ENCODE results near the gene RAD51B. TPM values are rescaled to one million over a fixed set of nuclear protein-coding genes. Genes with fewer than 3 reads are reported as not detected.

Gene RAD51B
- total and polyA plus RNA-seq, 9 of the 15 experiments (the other 6 are each of a cell fraction or from before 2014, with no cell fraction given), result 8.5 to 17.3 (median 11.3) TPM

- ChIA-PET POLR2A (interaction anchor here (0.9 kb wide), 1 partner anchor 9 kb away, joined by 3 read pairs; no protein-coding TSS in a partner anchor), CTCF (ENCODE audit: low intra/inter-chr PET ratio) (no interaction called here)
- Histone ChIP-seq H3K9ac (ENCODE audit: insufficient read depth in 1 of 2, low read depth in 2 of 2, low read length in 2 of 2) (no peak overlapping the region), H2AFZ (ENCODE audit: low read depth, low read length) (no peak overlapping the region), H3K4me3 (no peak overlapping the region), H3K9me1 (ENCODE audit: control insufficient read depth, insufficient read depth, low read length) (no peaks in the 10 kb centered on the region), H3K36me3 (ENCODE audit: control insufficient read depth, insufficient read depth, low read length) (no peaks in the 10 kb centered on the region), H3K27me3 (ENCODE audit: control insufficient read depth in 2 of 2, insufficient read depth in 2 of 2, low read length in 2 of 2) (no peaks in the 10 kb centered on the region; a peak in 1 of 5 replicates), H3K4me2 (ENCODE audit: insufficient read depth, low read length) (no peak overlapping the region), H3K27ac (ENCODE audit: extremely low read depth, low read depth, low read length) (no peak overlapping the region), H3K79me2 (ENCODE audit: control insufficient read depth, insufficient read depth, low read length) (no peaks in the 10 kb centered on the region), H3K9me3 (replicated peaks; ENCODE audit: control insufficient read depth, insufficient read depth, low read depth, low read length) (peaks cover 5% of the 10 kb centered on the region), H4K20me1 (replicated peaks; ENCODE audit: control insufficient read depth, insufficient read depth, low read length) (no peaks in the 10 kb centered on the region), H3K4me1 (replicated peaks in 1 of 2; ENCODE audit: control insufficient read depth in 2 of 2, insufficient read depth in 2 of 2, low read length in 2 of 2) (no peaks in the 10 kb centered on the region)
- no TSS peak for BruUV-seq (replicated peaks)
- ATAC-seq (no peak), FAIRE-seq (no peak), DNase-seq (ENCODE audit: extremely low read depth in 1 of 4, low spot score in 3 of 4) (no peak)
- in situ Hi-C loops (cut with MboI), result no loop called here
- TF ChIP-seq CBX1 (IDR thresholded peaks at IDR 0.05; ENCODE audit: low read depth) (no peak), PHTF2 (CRISPR knock-in tag; IDR thresholded peaks at IDR 0.05) (no peak), XRCC5 (IDR thresholded peaks at IDR 0.05; ENCODE audit: low read depth, low read length) (no peak), SMAD3 (CRISPR knock-in tag; conservative IDR thresholded peaks at IDR 0.05) (no peak), TAF7 (tag; IDR thresholded peaks at IDR 0.05) (no peak), SPI1 (IDR thresholded peaks at IDR 0.05; ENCODE audit: borderline replicate concordance, low read depth, low read length) (no peak), ETV1 (tag; conservative IDR thresholded peaks at IDR 0.05; ENCODE audit: low read depth) (no peak), ZNF239 (CRISPR knock-in tag; IDR thresholded peaks at IDR 0.05) (no peak), DPF2 (IDR thresholded peaks at IDR 0.05) (no peak), HLTF (IDR thresholded peaks at IDR 0.05) (no peak), ZNF830 (CRISPR knock-in tag; IDR thresholded peaks at IDR 0.05) (no peak), SMARCA5 (IDR thresholded peaks at IDR 0.05) (no peak), ZNF384 (IDR thresholded peaks at IDR 0.05; ENCODE audit: low read depth, low read length) (no peak)
- 29% methylated on average over 12 of the region's 14 CpGs for WGBS (ENCODE audit: insufficient coverage, low coverage, missing lambda C conversion rate)
- intact Hi-C loops (cut with micrococcal nuclease), result no loop called here
These were observed 850.2 kb downstream of the RAD51B start for GRCh38 chr14:68669603-68670358.

All from K562 (cell line).